Urinary bladder (tissue), 4 donors: ENCODE data around the gene PIAS3. TPM values are rescaled to one million over a fixed set of nuclear protein-coding genes. Genes with fewer than 3 reads are reported as not detected.
"Not testable (repeated sequence)": the region's sequence is repeated elsewhere in the genome, so short reads cannot be mapped to it uniquely, and the experiment has no call there.

ENCODE experiments used
- DNase-seq: peaks from one replicate; pipeline ENCODE4 v3.0.0-alpha.2; 2015; ENCODE audit errors: extremely low spot score
- H3K27ac ChIP-seq: one replicate; pipeline ENCODE4 v1.5.1; 2013; ENCODE audit warnings: low read depth, mild to moderate bottlenecking, moderate library complexity
- H3K36me3 ChIP-seq: one replicate; pipeline ENCODE4 v1.6.1; 2013; ENCODE audit warnings: mild to moderate bottlenecking, moderate library complexity; ENCODE audit not compliant: insufficient read depth
- H3K4me1 ChIP-seq: one replicate; pipeline ENCODE4 v1.6.1; 2013; ENCODE audit warnings: mild to moderate bottlenecking, moderate library complexity; ENCODE audit not compliant: insufficient read depth
- H3K4me3 ChIP-seq: one replicate; pipeline ENCODE4 v1.5.1; 2013; ENCODE audit warnings: low read depth, low read length
- WGBS: extraction: QIAGEN DNeasy Blood & Tissue Kit; methylation state at CpG from one replicate; pipeline ENCODE4 v1.1.7; 2013; 5-methylcytosine and 5-hydroxymethylcytosine counted together
- polyA plus RNA-seq: library from polyadenylated mRNA; stranded (reverse); fragments of 200-250 nt; gene quantifications from one replicate; pipeline ENCODE4 v1.2.3, GENCODE V29; 2013
- total RNA-seq: library from RNA; depleted of rRNA; stranded (reverse); fragments of >200 nt; gene quantifications from one replicate; pipeline ENCODE4 v1.2.3, GENCODE V29; 2014
- donor health status: healthy with polysubstance abuse.
- donor health status: healthy.

The PIAS3 gene
- total and polyA plus RNA-seq, 2 donors = 27.0 to 48.1 TPM

DNA sequence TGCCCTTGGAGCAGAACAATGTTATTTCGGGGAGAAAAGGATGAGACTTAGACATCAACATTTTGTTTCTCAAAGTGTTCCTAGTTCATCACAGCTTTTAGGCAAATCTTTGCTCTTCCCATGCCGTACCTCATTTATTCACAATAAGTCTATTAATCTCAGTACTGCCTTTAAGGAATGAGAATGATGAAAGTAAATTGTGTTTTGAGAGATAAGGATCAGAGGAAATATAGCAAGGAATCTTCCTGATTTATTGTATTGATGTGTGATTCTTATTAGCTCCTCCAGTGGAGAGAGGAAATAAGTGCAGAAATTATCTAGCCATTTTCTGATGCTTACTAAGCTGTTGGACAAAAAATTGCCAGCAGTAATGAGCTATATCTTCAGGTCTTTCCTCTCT, 32.9 kb downstream of the PIAS3 start:
- 92% methylated on average over 2 of the region's 2 CpGs for WGBS
- peaks cover 8% of the 10 kb centered on the region for H3K36me3 ChIP-seq

GRCh38 chr1:145824499-145824842, 34.4 kb downstream of the PIAS3 start:
- Histone ChIP-seq H3K27ac (peak overlapping the region; percentile 54), H3K36me3 (peaks cover 8% of the 10 kb centered on the region), H3K4me1 (peaks cover 1% of the 10 kb centered on the region), H3K4me3 (peak overlapping the region; percentile 65)
- DNase-seq = no peak
- WGBS = under 1% methylated on average over 7 of the region's 7 CpGs

More for the DNA sequence above, 32.9 kb downstream of the PIAS3 start:
- H3K4me3 ChIP-seq = no peak overlapping the region
- H3K4me1 ChIP-seq = peaks cover 1% of the 10 kb centered on the region
- DNase-seq = no peak
- no peak overlapping the region for H3K27ac ChIP-seq

GRCh38 chr1:145823565-145824498, 35.0 kb downstream of the PIAS3 start, which contains the start of the genes POLR3C and RNF115:
POLR3C (plus strand) TSS chr1:145824200; CDS start chr1:145825777, 1,577 bp downstream.
RNF115 (minus strand) TSS chr1:145824095; CDS start chr1:145823873, 222 bp downstream.
- Histone ChIP-seq H3K4me1 (peaks cover 1% of the 10 kb centered on the region), H3K36me3 (peaks cover 4% of the 10 kb centered on the region), H3K27ac (peak within 1 kb of the TSS; percentile 54), H3K4me3 (peak within 1 kb of the TSS; percentile 65)
- peak; percentile 75 for DNase-seq
- 2% methylated on average over 89 of the region's 89 CpGs for WGBS

DNA sequence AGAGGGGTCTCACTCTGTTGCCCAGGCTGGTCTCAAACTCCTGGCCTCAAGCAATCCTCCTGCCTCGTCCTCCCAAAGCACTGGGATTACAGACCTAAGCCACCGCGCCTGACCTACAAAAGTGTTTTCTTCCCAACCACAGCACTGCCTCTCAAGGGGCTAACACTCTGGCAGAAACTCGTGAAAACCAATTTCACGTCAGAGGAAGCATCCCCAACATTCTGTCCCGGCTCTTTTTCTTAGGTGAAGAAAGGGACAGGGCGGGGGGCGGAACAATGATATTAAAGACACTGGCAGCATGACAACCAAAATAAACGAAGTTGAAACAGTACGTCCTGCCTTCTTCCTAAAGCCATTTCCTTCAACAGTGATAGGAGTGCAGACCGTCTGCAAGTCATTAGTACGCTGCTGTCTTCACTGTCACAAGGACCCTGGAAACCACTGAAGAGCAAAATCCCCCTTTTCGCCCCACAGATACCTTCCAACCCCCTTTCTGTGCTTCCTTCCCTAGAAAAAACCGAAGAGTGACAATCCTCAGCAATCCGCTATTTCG, 36.0 kb downstream of the PIAS3 start:
- H3K27ac ChIP-seq, H3K4me3 ChIP-seq, H3K36me3 ChIP-seq, H3K4me1 ChIP-seq, DNase-seq: not testable (repeated sequence)
- WGBS = 11% methylated on average over 4 of the region's 16 CpGs

DNA sequence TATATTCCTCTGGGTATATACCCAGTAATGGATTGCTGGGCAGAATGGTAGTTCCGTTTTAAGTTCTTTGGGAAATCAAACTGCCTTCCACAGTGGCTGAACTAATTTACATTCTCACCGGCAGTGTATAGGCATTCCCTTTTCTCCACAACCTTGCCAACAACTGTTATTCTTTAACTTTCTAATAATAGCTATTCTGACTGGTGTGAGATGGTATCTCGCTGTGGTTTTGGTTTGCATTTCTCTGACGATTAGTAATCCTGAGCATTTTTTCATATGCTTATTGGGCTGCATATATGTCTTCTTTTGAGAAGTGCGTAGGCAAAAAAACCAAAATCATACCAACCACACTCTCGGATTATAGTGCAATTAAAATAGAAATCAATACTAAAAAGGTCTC, 40.8 kb downstream of the PIAS3 start:
- H3K4me1 ChIP-seq, DNase-seq, H3K36me3 ChIP-seq, H3K27ac ChIP-seq, H3K4me3 ChIP-seq: not testable (repeated sequence)
- WGBS = 59% methylated on average over 4 of the region's 6 CpGs

GRCh38 chr1:145812977-145813810, 45.7 kb downstream of the PIAS3 start:
- not testable (repeated sequence) for DNase-seq, H3K36me3 ChIP-seq, H3K4me1 ChIP-seq, H3K4me3 ChIP-seq, H3K27ac ChIP-seq
- WGBS = 55% methylated on average over 5 of the region's 6 CpGs

GRCh38 chr1:145806844-145807243, 52.0 kb downstream of the PIAS3 start:
- no peak overlapping the region for H3K27ac ChIP-seq
- WGBS = 95% methylated on average over 7 of the region's 7 CpGs
- no peak overlapping the region for H3K4me3 ChIP-seq
- no peaks in the 10 kb centered on the region for H3K4me1 ChIP-seq
- no peak for DNase-seq
- H3K36me3 ChIP-seq = no peaks in the 10 kb centered on the region

DNA sequence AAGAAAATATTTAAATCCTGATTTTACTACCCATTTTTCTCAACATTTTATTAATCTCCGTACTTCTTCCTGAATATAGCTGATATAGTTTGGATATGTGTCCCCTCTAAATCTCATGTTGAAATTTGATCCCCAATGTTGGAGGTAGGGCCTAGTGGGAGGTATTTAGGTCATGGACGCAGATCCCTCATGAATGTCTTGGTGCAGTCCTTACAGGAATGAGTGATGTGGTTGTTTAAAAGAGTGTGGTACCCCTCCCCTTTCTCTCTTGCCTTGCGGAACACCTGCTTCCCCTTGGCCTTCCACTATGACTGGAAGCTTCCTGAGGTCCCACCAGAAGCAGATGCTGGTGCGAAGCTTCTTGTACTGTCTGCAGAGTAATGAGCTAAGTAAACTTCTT, 52.5 kb downstream of the PIAS3 start:
- no peak overlapping the region for H3K27ac ChIP-seq
- WGBS = 97% methylated on average over 4 of the region's 4 CpGs
- DNase-seq = no peak
- H3K4me1 ChIP-seq = no peaks in the 10 kb centered on the region
- H3K4me3 ChIP-seq = no peak overlapping the region
- no peaks in the 10 kb centered on the region for H3K36me3 ChIP-seq

GRCh38 chr1:145805057-145805456, 53.8 kb downstream of the PIAS3 start:
- Histone ChIP-seq H3K36me3 (no peaks in the 10 kb centered on the region), H3K27ac (no peak overlapping the region), H3K4me3 (no peak overlapping the region), H3K4me1 (no peaks in the 10 kb centered on the region)
- no peak for DNase-seq
- 78% methylated on average over 1 of the region's 1 CpG for WGBS

DNA sequence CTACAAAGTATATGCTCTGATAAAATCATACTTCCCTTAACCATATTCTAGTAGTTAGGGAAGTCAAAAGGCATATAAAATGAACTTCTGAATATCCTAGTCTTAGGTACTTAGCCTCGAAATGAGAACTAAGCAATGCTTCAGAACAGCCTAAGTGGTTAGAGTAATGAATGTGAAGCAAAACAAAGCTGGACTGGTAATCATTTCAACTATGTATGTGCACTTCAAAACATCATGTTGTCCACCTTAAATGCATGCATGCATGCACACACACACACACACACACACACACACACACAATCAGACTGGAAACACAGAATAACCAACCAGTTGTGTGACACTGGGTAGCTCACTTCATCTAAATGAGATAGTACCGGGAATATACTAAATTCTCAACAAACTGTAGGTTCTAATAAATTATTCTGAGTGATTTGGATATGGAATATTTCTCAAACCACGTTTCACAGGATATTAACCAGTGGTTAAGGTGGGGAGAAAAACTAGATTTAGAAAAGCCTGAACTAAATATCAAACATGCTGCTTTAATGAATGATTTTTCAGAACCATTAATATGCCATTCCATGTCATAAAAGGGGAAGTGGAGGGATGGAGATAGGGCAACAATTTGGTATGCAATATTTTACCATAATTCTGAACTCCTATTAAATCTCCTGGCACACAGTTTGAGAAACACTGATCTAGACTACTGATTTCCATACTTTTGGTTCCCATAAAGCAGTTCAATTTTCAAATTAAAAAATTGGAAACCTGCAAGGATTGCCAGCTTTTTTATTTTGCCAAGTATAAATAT, 54.4 kb downstream of the PIAS3 start:
- no peak for DNase-seq
- 65% methylated on average over 3 of the region's 3 CpGs for WGBS
- Histone ChIP-seq H3K4me3 (no peak overlapping the region), H3K4me1 (no peaks in the 10 kb centered on the region), H3K36me3 (no peaks in the 10 kb centered on the region), H3K27ac (no peak overlapping the region)

GRCh38 chr1:145799806-145800205, 59.1 kb downstream of the PIAS3 start:
- no peaks in the 10 kb centered on the region for H3K4me1 ChIP-seq
- H3K36me3 ChIP-seq = no peaks in the 10 kb centered on the region
- WGBS = 94% methylated on average over 2 of the region's 2 CpGs

More at GRCh38 chr1:145799806-145800205, 59.1 kb downstream of the PIAS3 start:
- no peak for DNase-seq
- Histone ChIP-seq H3K27ac (no peak overlapping the region), H3K4me3 (no peak overlapping the region)
